ENCODE data around the gene RASD2.

RASD2 gene

GRCh38 chr22:35542939-35543516, 2.4 kb downstream of the RASD2 start:
- peaks cover 3% of the 10 kb centered on the region for H3K4me1 Mint-ChIP-seq (ENCODE audit: low read depth)
- H3K36me3 Mint-ChIP-seq (ENCODE audit: low read depth), result no peaks in the 10 kb centered on the region
- H3K9me3 Mint-ChIP-seq, result no peaks in the 10 kb centered on the region
- H3K27me3 Mint-ChIP-seq (ENCODE audit: low read depth), result peaks cover 44% of the 10 kb centered on the region
- H3K4me3 Mint-ChIP-seq, result no peak overlapping the region
- H3K27ac Mint-ChIP-seq, result no peak overlapping the region

- Mint-ChIP-seq H3K9me3 (no peaks in the 10 kb centered on the region), H3K4me3 (no peak overlapping the region), H3K36me3 (ENCODE audit: low read depth) (no peaks in the 10 kb centered on the region), H3K27ac (no peak overlapping the region), H3K27me3 (ENCODE audit: low read depth) (peaks cover 42% of the 10 kb centered on the region), H3K4me1 (ENCODE audit: low read depth) (peaks cover 3% of the 10 kb centered on the region)
These were observed 3.1 kb downstream of the RASD2 start for GRCh38 chr22:35543702-35544101.

GRCh38 chr22:35544189-35544588, 3.6 kb downstream of the RASD2 start:
- Mint-ChIP-seq H3K4me1 (ENCODE audit: low read depth) (peaks cover 3% of the 10 kb centered on the region), H3K27ac (no peak overlapping the region), H3K27me3 (ENCODE audit: low read depth) (peaks cover 37% of the 10 kb centered on the region), H3K4me3 (no peak overlapping the region), H3K9me3 (no peaks in the 10 kb centered on the region), H3K36me3 (ENCODE audit: low read depth) (no peaks in the 10 kb centered on the region)

GRCh38 chr22:35544827-35545226, 4.2 kb downstream of the RASD2 start:
- Mint-ChIP-seq H3K36me3 (ENCODE audit: low read depth) (no peaks in the 10 kb centered on the region), H3K4me1 (ENCODE audit: low read depth) (no peaks in the 10 kb centered on the region), H3K27me3 (ENCODE audit: low read depth) (peaks cover 32% of the 10 kb centered on the region), H3K9me3 (no peaks in the 10 kb centered on the region), H3K4me3 (no peak overlapping the region), H3K27ac (no peak overlapping the region)

GRCh38 chr22:35546886-35547285, 6.3 kb downstream of the RASD2 start:
- Mint-ChIP-seq H3K27ac (no peak overlapping the region), H3K36me3 (ENCODE audit: low read depth) (no peaks in the 10 kb centered on the region), H3K4me3 (no peak overlapping the region), H3K4me1 (ENCODE audit: low read depth) (no peaks in the 10 kb centered on the region), H3K27me3 (ENCODE audit: low read depth) (peaks cover 26% of the 10 kb centered on the region), H3K9me3 (no peaks in the 10 kb centered on the region)

GRCh38 chr22:35547987-35548721, 7.5 kb downstream of the RASD2 start:
- Mint-ChIP-seq H3K4me3 (no peak overlapping the region), H3K27me3 (ENCODE audit: low read depth) (peaks cover 15% of the 10 kb centered on the region), H3K4me1 (ENCODE audit: low read depth) (peaks cover 6% of the 10 kb centered on the region), H3K36me3 (ENCODE audit: low read depth) (no peaks in the 10 kb centered on the region), H3K27ac (no peak overlapping the region), H3K9me3 (no peaks in the 10 kb centered on the region)

GRCh38 chr22:35548722-35549112, 8.1 kb downstream of the RASD2 start:
- Mint-ChIP-seq H3K4me3 (no peak overlapping the region), H3K4me1 (ENCODE audit: low read depth) (peaks cover 6% of the 10 kb centered on the region), H3K36me3 (ENCODE audit: low read depth) (no peaks in the 10 kb centered on the region), H3K9me3 (no peaks in the 10 kb centered on the region), H3K27me3 (ENCODE audit: low read depth) (peaks cover 9% of the 10 kb centered on the region), H3K27ac (no peak overlapping the region)

GRCh38 chr22:35549328-35549727, 8.7 kb downstream of the RASD2 start:
- Mint-ChIP-seq H3K4me1 (ENCODE audit: low read depth) (peaks cover 6% of the 10 kb centered on the region), H3K4me3 (no peak overlapping the region), H3K27me3 (ENCODE audit: low read depth) (peaks cover 6% of the 10 kb centered on the region), H3K27ac (no peak overlapping the region), H3K9me3 (no peaks in the 10 kb centered on the region), H3K36me3 (ENCODE audit: low read depth) (no peaks in the 10 kb centered on the region)

GRCh38 chr22:35551549-35552177, 11.0 kb downstream of the RASD2 start:
- Mint-ChIP-seq H3K4me3 (no peak overlapping the region), H3K36me3 (ENCODE audit: low read depth) (no peaks in the 10 kb centered on the region), H3K4me1 (ENCODE audit: low read depth) (peaks cover 6% of the 10 kb centered on the region), H3K27ac (no peak overlapping the region), H3K9me3 (no peaks in the 10 kb centered on the region), H3K27me3 (ENCODE audit: low read depth) (no peaks in the 10 kb centered on the region)

GRCh38 chr22:35552196-35552842, 11.7 kb downstream of the RASD2 start:
- Mint-ChIP-seq H3K4me1 (ENCODE audit: low read depth) (peaks cover 6% of the 10 kb centered on the region), H3K4me3 (peak overlapping the region; percentile 25), H3K27ac (peak overlapping the region; percentile 53), H3K36me3 (ENCODE audit: low read depth) (no peaks in the 10 kb centered on the region), H3K27me3 (ENCODE audit: low read depth) (no peaks in the 10 kb centered on the region), H3K9me3 (no peaks in the 10 kb centered on the region)

- Mint-ChIP-seq H3K36me3 (ENCODE audit: low read depth) (no peaks in the 10 kb centered on the region), H3K4me1 (ENCODE audit: low read depth) (peaks cover 7% of the 10 kb centered on the region), H3K4me3 (peak overlapping the region; percentile 25), H3K9me3 (no peaks in the 10 kb centered on the region), H3K27ac (peak overlapping the region; percentile 53), H3K27me3 (ENCODE audit: low read depth) (peaks cover 2% of the 10 kb centered on the region)
These were observed 12.2 kb downstream of the RASD2 start for GRCh38 chr22:35552846-35553245.

GRCh38 chr22:35553341-35553740, 12.7 kb downstream of the RASD2 start:
- no peaks in the 10 kb centered on the region for H3K9me3 Mint-ChIP-seq
- H3K36me3 Mint-ChIP-seq (ENCODE audit: low read depth), result no peaks in the 10 kb centered on the region
- H3K27ac Mint-ChIP-seq, result no peak overlapping the region
- peaks cover 11% of the 10 kb centered on the region for H3K4me1 Mint-ChIP-seq (ENCODE audit: low read depth)
- H3K4me3 Mint-ChIP-seq, result no peak overlapping the region
- H3K27me3 Mint-ChIP-seq (ENCODE audit: low read depth), result peaks cover 5% of the 10 kb centered on the region

GRCh38 chr22:35554297-35554845, 13.7 kb downstream of the RASD2 start:
- Mint-ChIP-seq H3K27me3 (ENCODE audit: low read depth) (peaks cover 5% of the 10 kb centered on the region), H3K4me3 (no peak overlapping the region), H3K4me1 (ENCODE audit: low read depth) (peaks cover 11% of the 10 kb centered on the region), H3K9me3 (no peaks in the 10 kb centered on the region), H3K36me3 (ENCODE audit: low read depth) (no peaks in the 10 kb centered on the region), H3K27ac (no peak overlapping the region)

- Mint-ChIP-seq H3K27me3 (ENCODE audit: low read depth) (peaks cover 9% of the 10 kb centered on the region), H3K36me3 (ENCODE audit: low read depth) (no peaks in the 10 kb centered on the region), H3K4me3 (no peak overlapping the region), H3K27ac (no peak overlapping the region), H3K4me1 (ENCODE audit: low read depth) (peaks cover 11% of the 10 kb centered on the region), H3K9me3 (peaks cover 4% of the 10 kb centered on the region)
These were observed 14.9 kb downstream of the RASD2 start for GRCh38 chr22:35555483-35555890.
